Subcutaneous abdominal adipose tissue (tissue), 5 donors: Measurements from ENCODE around the gene CCDC148.

Experiments
- H3K27ac ChIP-seq: one replicate; pipeline ENCODE4 v1.7.0; 2013; ENCODE audit warnings: low read depth, mild to moderate bottlenecking, inconsistent platforms, low read length, moderate library complexity
- H3K27me3 ChIP-seq, 5 donors: one replicate each; pipeline ENCODE4 v1.7.0; 2013; ENCODE audit warnings: low read length in 5 of 5, inconsistent platforms in 1 of 5; ENCODE audit not compliant: control insufficient read depth in 5 of 5, insufficient read depth in 4 of 5
- H3K36me3 ChIP-seq, 5 donors: one replicate each; pipeline ENCODE4 v1.7.0; 2013; ENCODE audit warnings: low read length in 5 of 5; ENCODE audit not compliant: control insufficient read depth in 5 of 5, insufficient read depth in 5 of 5
- H3K4me1 ChIP-seq, 5 donors: one replicate each; pipeline ENCODE4 v1.7.0; 2013; ENCODE audit warnings: low read length in 5 of 5, mild to moderate bottlenecking in 3 of 5, moderate library complexity in 1 of 5; ENCODE audit not compliant: control insufficient read depth in 5 of 5, insufficient read depth in 5 of 5
- H3K4me3 ChIP-seq, 5 donors: one replicate each; pipeline ENCODE4 v1.7.0; 2013; ENCODE audit warnings: low read length in 5 of 5, low read depth in 1 of 5
- H3K9ac ChIP-seq, 5 donors: one replicate each; pipeline ENCODE4 v1.7.0; 2013; ENCODE audit warnings: low read length in 5 of 5, mild to moderate bottlenecking in 4 of 5, moderate library complexity in 3 of 5
- H3K9me3 ChIP-seq, 5 donors: one replicate each; pipeline ENCODE4 v1.7.0; 2013; ENCODE audit warnings: low read length in 5 of 5; ENCODE audit not compliant: control insufficient read depth in 5 of 5
- donor health status: healthy.
- donor health status: healthy.
- donor health status: healthy.
- donor health status: healthy.
- donor health status: healthy.

CCDC148 gene

DNA sequence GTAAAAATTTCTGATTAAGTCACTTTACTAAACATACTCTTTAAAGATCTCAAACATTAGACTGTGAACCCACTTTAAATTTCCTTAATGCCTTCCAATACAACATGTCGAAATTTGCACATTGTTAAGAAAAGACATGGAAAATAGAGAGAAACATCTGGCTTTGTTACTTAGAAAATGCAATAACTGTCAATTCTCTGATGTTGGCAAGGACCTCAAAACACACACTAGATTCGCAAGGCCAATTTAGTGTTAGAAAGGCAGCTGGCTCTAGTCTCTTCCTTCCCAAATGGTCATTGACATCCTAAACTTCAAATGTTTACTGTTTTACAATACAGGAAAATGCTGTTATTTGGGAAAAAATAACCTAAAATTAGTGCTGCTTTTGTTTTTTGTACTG lies 244.3 kb downstream of the CCDC148 start:
- Histone ChIP-seq H3K36me3 (no peaks in the 10 kb centered on the region), H3K9me3 (no peaks in the 10 kb centered on the region), H3K27me3 (no peaks in the 10 kb centered on the region), H3K9ac (no peak overlapping the region), H3K27ac (no peak overlapping the region), H3K4me3 (no peak overlapping the region), H3K4me1 (peaks cover 0 to 2% (median 0%) of the 10 kb centered on the region in 5 donors)

DNA sequence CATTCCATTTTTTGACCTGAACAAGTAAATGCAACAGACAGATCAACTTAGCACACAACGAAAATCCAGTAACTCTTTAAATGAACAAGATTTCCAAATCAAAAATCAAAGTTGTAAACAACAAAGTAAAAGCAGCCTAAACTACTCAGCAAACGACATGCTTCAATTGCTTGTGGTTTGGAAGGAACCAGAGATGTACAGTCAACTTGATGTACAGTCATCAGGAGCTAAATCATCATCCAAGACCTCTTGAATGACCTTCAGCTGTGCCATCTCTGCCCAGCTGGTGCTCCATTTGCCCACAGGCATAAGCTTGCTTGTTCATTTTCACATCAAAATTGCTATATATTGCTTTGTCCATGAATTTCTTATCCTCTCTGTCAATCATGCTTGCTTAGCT lies 245.1 kb downstream of the CCDC148 start:
- H3K36me3 ChIP-seq: no peaks in the 10 kb centered on the region
- H3K27ac ChIP-seq: no peak overlapping the region
- no peak overlapping the region for H3K9ac ChIP-seq
- H3K4me3 ChIP-seq: no peak overlapping the region
- no peaks in the 10 kb centered on the region for H3K27me3 ChIP-seq
- peaks cover 0 to 2% (median 0%) of the 10 kb centered on the region in 5 donors for H3K4me1 ChIP-seq
- no peaks in the 10 kb centered on the region for H3K9me3 ChIP-seq

DNA sequence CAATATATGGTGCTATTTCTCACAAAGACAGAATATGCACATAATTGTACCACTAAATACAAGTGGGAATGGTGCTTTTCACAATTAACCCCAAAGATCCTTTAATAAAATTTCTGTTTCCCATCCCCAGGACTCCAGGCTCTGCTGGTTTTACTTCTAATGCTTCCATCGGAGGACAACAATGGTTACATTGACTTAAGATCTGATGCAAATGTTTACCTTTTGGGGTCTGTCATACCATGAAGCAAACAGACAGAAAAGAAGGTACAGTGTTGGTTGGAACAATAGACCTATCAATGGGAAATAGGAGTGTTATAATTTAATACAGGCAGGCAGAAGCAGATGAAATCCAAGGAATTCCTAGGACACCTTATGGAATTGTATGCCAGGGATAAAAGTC lies 249.2 kb downstream of the CCDC148 start:
- no peak overlapping the region for H3K4me3 ChIP-seq
- H3K9ac ChIP-seq: no peak overlapping the region
- peaks cover 0 to 7% (median 0%) of the 10 kb centered on the region in 5 donors for H3K4me1 ChIP-seq
- no peaks in the 10 kb centered on the region for H3K36me3 ChIP-seq
- H3K27me3 ChIP-seq: no peaks in the 10 kb centered on the region
- H3K27ac ChIP-seq: no peak overlapping the region
- H3K9me3 ChIP-seq: no peaks in the 10 kb centered on the region

DNA sequence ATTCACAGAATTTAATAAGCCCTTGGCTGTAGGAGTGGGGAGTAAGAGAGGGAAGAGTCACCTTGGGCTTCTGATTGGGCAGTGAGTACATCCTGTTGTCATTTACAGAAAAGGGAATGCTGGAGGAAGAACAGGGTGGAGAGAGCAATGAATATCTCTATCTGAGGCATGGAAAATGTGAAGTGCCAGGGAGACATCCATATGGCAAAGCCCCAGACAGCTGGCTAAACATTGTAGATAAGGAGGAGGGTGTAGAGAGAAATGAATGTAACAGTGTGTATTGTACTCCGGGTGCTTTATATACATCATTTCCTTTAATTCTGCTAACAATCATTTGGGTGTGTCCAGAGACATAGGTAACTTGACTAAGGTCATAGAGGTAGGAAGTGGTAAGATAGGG lies 251.3 kb downstream of the CCDC148 start:
- H3K9ac ChIP-seq: no peak overlapping the region
- H3K9me3 ChIP-seq: no peaks in the 10 kb centered on the region
- H3K4me3 ChIP-seq: no peak overlapping the region
- no peaks in the 10 kb centered on the region for H3K36me3 ChIP-seq
- peaks cover 0 to 8% (median 0%) of the 10 kb centered on the region in 5 donors for H3K4me1 ChIP-seq
- no peaks in the 10 kb centered on the region for H3K27me3 ChIP-seq
- H3K27ac ChIP-seq: no peak overlapping the region

DNA sequence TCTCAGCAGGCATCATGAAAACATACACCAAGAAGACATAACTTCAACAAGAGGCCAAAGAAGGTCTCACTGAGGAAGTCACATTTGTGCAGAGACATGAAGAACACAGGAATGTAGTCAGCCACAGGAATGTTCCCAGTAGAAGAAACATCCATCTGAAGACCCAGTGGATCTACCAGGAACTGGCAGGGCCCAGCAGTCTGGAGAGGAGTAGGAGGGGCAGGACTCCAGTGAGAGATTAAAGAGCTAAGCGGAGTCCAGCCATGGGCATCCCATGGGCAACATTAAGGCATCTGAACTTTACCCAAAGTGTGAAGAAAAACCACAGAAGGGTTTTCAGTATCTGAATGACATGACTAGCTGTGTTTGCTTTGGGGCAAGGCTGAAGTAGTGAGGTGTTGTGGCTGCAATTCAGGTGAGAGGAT lies 251.8 kb downstream of the CCDC148 start:
- Histone ChIP-seq H3K36me3 (no peaks in the 10 kb centered on the region), H3K4me3 (no peak overlapping the region), H3K9ac (no peak overlapping the region), H3K27ac (no peak overlapping the region), H3K27me3 (no peaks in the 10 kb centered on the region), H3K9me3 (no peaks in the 10 kb centered on the region), H3K4me1 (peaks cover 0 to 8% (median 0%) of the 10 kb centered on the region in 5 donors)

DNA sequence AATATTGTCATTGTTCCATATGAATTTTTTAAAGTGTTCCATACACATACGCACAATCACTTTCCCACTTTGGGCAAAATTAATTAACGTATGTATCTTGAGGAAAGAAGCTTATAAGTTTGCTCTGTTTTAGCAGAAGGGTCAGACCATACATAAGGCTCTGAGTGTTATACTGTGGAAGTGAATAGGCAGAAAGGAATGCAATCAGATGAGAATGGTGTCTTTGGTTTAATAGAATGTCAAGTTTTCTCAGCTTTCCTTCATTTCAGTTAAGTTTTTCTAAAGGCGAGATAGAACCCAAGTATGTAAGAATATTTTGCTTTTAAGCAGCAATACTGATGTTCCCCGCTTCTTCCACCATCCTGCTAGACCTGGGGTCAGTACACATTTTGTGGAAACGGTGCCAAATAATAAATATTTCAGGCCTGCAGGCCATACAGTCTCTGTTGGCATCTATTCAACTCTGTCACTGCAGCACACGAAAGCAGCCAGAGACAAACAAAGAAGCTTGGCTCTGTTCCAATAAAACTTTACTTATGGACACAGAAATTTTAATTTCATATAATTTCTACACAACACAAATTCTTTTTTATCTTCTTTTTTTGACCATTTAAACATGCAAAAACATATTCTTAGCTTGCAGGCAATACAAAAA lies 254.3 kb downstream of the CCDC148 start:
- H3K27ac ChIP-seq: no peak overlapping the region
- H3K36me3 ChIP-seq: no peaks in the 10 kb centered on the region
- no peak overlapping the region for H3K9ac ChIP-seq
- H3K4me1 ChIP-seq: peaks cover 0 to 8% (median 0%) of the 10 kb centered on the region in 5 donors
- H3K9me3 ChIP-seq: no peaks in the 10 kb centered on the region
- H3K27me3 ChIP-seq: no peaks in the 10 kb centered on the region
- no peak overlapping the region for H3K4me3 ChIP-seq

DNA sequence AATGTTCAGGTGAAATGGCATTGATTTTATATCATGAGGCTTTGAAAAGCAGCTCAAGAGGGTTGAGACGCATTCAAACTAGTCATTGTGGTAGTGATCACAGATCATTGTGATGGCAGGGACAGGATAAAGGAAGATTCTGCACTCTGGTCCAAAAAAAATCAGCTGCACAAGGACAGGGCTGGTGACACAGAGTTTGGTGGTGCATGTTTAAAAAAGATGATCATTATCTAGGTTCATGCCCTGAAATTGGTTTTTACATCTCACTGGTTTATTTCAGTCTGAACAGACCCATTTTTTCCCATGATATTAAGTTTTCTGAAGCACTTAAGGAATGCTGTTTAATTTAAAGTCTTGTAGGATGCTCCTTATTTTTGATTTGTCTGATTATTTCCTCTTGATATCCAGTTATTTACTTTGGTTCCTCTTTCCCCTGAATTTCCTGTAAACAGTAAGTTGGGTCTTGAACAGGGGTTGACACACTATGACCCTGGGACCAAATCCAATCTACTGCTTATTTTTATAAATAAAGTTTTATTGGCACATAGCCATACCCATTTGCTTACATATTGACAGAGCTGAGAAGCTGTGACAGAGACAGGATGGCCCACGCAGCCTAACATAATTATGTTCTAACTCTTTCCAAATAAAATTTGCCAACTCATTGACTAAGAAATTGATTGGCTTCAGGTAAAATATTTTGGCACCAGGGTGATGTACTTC lies 256.5 kb downstream of the CCDC148 start:
- Histone ChIP-seq H3K27ac (no peak overlapping the region), H3K4me1 (peaks cover 0 to 8% (median 0%) of the 10 kb centered on the region in 5 donors), H3K4me3 (no peak overlapping the region), H3K27me3 (no peaks in the 10 kb centered on the region), H3K9ac (no peak overlapping the region), H3K36me3 (no peaks in the 10 kb centered on the region), H3K9me3 (no peaks in the 10 kb centered on the region)

DNA sequence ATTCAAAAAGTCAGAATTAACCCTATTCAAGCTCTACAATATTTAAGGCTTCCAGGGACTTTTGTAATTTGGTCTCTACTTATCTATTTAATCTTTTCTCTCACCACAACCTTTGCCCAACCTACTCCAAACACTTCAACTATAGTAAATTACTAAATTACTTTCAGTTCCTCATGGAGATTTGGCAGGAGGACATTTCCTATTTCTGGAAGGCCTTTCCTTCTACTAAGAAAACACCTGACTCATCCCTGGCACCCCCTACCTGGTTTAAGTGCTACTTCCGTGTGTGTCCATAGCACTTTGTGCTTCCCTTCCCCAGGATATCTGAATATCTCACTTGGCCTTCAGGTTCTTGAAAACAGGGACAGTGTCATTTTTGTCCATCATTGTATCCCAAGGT lies 258.6 kb downstream of the CCDC148 start:
- no peak overlapping the region for H3K9ac ChIP-seq
- no peaks in the 10 kb centered on the region for H3K27me3 ChIP-seq
- no peaks in the 10 kb centered on the region for H3K9me3 ChIP-seq
- no peaks in the 10 kb centered on the region for H3K36me3 ChIP-seq
- H3K4me1 ChIP-seq: peaks cover 0 to 8% (median 0%) of the 10 kb centered on the region in 5 donors
- H3K4me3 ChIP-seq: no peak overlapping the region
- H3K27ac ChIP-seq: no peak overlapping the region

DNA sequence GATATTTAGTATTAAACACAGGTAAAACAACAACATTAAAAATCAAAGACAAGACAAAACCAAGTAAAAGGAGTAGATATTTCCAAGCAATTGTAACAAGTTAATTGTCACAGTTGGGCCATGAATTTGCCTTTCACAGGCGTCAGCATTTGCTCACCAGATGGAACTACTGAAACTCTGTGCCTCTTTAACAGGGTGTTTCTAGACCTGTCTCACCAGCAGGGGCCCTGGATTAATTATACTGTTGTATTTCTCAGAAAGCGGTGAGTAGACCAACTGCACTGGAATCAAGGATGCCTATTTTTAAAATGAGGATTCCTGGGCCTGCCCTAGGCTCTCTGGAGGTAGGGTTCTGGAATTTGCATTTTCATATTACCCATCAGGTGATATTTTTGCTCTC lies 262.3 kb downstream of the CCDC148 start:
- peaks cover 0 to 15% (median 9%) of the 10 kb centered on the region in 5 donors for H3K4me1 ChIP-seq
- no peak overlapping the region for H3K9ac ChIP-seq
- H3K9me3 ChIP-seq: no peaks in the 10 kb centered on the region
- no peak overlapping the region for H3K27ac ChIP-seq
- H3K36me3 ChIP-seq: no peaks in the 10 kb centered on the region
- no peak overlapping the region for H3K4me3 ChIP-seq
- H3K27me3 ChIP-seq: no peaks in the 10 kb centered on the region
